GM19099 (cell line): ENCODE measurements around the gene MEGF11.

Experiments used
- POLR2A ChIP-seq: IDR thresholded peaks from 3 replicates; pipeline ENCODE4 v1.6.1; 2011; ENCODE audit warnings: low read depth; ENCODE audit not compliant: insufficient read length; ENCODE audit errors: extremely low read depth

MEGF11 gene

GRCh38 chr15:65927545-65927944, 326.0 kb downstream of the MEGF11 start:
- TF ChIP-seq POLR2A: no peak

- peak; percentile 42 for TF ChIP-seq POLR2A
Observed at GRCh38 chr15:65926899-65927298, 326.7 kb downstream of the MEGF11 start.

- TF ChIP-seq POLR2A: no peak
Observed at GRCh38 chr15:65926459-65926858, 327.1 kb downstream of the MEGF11 start.

GRCh38 chr15:65925338-65925737, 328.2 kb downstream of the MEGF11 start:
- TF ChIP-seq POLR2A: no peak

GRCh38 chr15:65924004-65924403, 329.5 kb downstream of the MEGF11 start:
- no peak for TF ChIP-seq POLR2A

GRCh38 chr15:65923264-65923663, 330.3 kb downstream of the MEGF11 start:
- no peak for TF ChIP-seq POLR2A

- no peak for TF ChIP-seq POLR2A
Observed at GRCh38 chr15:65922621-65923020, 330.9 kb downstream of the MEGF11 start.

GRCh38 chr15:65921780-65922179, 331.8 kb downstream of the MEGF11 start:
- peak; percentile 43 for TF ChIP-seq POLR2A

- TF ChIP-seq POLR2A: peak; percentile 49
Observed at GRCh38 chr15:65920825-65921309, 332.7 kb downstream of the MEGF11 start.

GRCh38 chr15:65920121-65920520, 333.4 kb downstream of the MEGF11 start:
- TF ChIP-seq POLR2A: no peak

GRCh38 chr15:65919353-65919752, 334.2 kb downstream of the MEGF11 start:
- TF ChIP-seq POLR2A: no peak

- TF ChIP-seq POLR2A: no peak
Observed at GRCh38 chr15:65918945-65919344, 334.6 kb downstream of the MEGF11 start.

GRCh38 chr15:65918357-65918920, 335.1 kb downstream of the MEGF11 start:
- TF ChIP-seq POLR2A: no peak

GRCh38 chr15:65917936-65918335, 335.6 kb downstream of the MEGF11 start:
- no peak for TF ChIP-seq POLR2A

- peak; percentile 43 for TF ChIP-seq POLR2A
Observed at GRCh38 chr15:65917407-65917756, 336.2 kb downstream of the MEGF11 start.

GRCh38 chr15:65916664-65917406, 336.7 kb downstream of the MEGF11 start:
- TF ChIP-seq POLR2A: peak; percentile 7
